Panc1 (cell line): ENCODE data around the gene DNM3.

Experiments
- CTCF ChIP-seq: fragments of 450-650 bp; IDR thresholded peaks from 2 replicates; pipeline ENCODE4 v1.5.1; 2017; ENCODE audit warnings: mild to moderate bottlenecking
- POLR2AphosphoS5 ChIP-seq: IDR thresholded peaks from 2 replicates; pipeline ENCODE4 v1.6.1; 2012; ENCODE audit warnings: mild to moderate bottlenecking, low read depth, low read length, moderate library complexity
- REST ChIP-seq, 2 experiments: IDR thresholded peaks; 2 replicates each; pipeline ENCODE4 v1.6.1; 2011 to 2012; ENCODE audit warnings: low read depth in 2 of 2, control low read depth in 1 of 2, low read length in 1 of 2, mild to moderate bottlenecking in 1 of 2, moderate library complexity in 1 of 2; ENCODE audit not compliant: insufficient read depth in 1 of 2
- TCF7L2 ChIP-seq: IDR thresholded peaks from 2 replicates; pipeline ENCODE4 v1.6.1; 2011; ENCODE audit warnings: mild to moderate bottlenecking, low read depth, low read length, inconsistent platforms

- TF ChIP-seq CTCF: no peak
- TF ChIP-seq REST (IDR thresholded peaks at IDR 0.05; ENCODE audit: insufficient read depth in 1 of 2, low read depth in 2 of 2, low read length in 1 of 2): no peak
- TF ChIP-seq POLR2AphosphoS5: no peak
- TF ChIP-seq TCF7L2: no peak
Observed at GRCh38 chr1:172398193-172398592, 556.9 kb downstream of the DNM3 start.
